ENCODE measurements around the gene ATP1B3.
"Not testable (repeated sequence)": the region's sequence is repeated elsewhere in the genome, so short reads cannot be mapped to it uniquely, and the experiment has no call there.

The ATP1B3 gene

GRCh38 chr3:141898908-141899307, 22.5 kb downstream of the ATP1B3 start:
- in situ Hi-C loops (cut with MboI; ENCODE audit: low pct_unique_long_range_greater_than_20kb, low sequenced_read_pairs, unreplicated experiment): no loop called here
- DNase-seq (ENCODE audit: low spot score): no peak
- TF ChIP-seq, protein P1, sequence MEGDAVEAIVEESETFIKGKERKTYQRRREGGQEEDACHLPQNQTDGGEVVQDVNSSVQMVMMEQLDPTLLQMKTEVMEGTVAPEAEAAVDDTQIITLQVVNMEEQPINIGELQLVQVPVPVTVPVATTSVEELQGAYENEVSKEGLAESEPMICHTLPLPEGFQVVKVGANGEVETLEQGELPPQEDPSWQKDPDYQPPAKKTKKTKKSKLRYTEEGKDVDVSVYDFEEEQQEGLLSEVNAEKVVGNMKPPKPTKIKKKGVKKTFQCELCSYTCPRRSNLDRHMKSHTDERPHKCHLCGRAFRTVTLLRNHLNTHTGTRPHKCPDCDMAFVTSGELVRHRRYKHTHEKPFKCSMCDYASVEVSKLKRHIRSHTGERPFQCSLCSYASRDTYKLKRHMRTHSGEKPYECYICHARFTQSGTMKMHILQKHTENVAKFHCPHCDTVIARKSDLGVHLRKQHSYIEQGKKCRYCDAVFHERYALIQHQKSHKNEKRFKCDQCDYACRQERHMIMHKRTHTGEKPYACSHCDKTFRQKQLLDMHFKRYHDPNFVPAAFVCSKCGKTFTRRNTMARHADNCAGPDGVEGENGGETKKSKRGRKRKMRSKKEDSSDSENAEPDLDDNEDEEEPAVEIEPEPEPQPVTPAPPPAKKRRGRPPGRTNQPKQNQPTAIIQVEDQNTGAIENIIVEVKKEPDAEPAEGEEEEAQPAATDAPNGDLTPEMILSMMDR (IDR thresholded peaks at IDR 0.05; ENCODE audit: extremely low read depth, insufficient read depth, missing control alignments): no peak

GRCh38 chr3:141900343-141900742, 23.9 kb downstream of the ATP1B3 start:
- TF ChIP-seq, protein P1 (IDR thresholded peaks at IDR 0.05; ENCODE audit: extremely low read depth, insufficient read depth, missing control alignments): no peak
- DNase-seq (ENCODE audit: low spot score): no peak
- in situ Hi-C loops (cut with MboI; ENCODE audit: low pct_unique_long_range_greater_than_20kb, low sequenced_read_pairs, unreplicated experiment): no loop called here

DNA sequence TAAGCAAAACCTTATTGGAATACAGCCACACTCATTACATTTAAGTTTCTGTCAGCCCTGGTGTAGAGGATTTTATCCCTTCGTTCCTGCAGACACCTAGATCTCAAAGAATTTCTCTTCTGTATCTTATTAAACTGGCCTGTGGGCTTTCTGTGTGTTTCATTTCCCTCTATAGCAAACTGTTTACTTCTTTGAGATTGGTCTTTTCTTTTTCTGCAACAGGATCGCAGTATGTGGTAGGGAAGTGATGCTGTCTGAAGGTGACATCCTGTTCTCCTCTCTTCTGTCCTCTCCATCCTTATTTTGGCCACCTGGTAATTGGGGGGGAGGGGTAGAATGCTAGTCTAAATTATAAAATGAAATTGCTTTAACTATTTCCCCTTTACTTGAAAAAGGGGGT, 25.5 kb downstream of the ATP1B3 start:
- TF ChIP-seq, protein P1 (IDR thresholded peaks at IDR 0.05; ENCODE audit: extremely low read depth, insufficient read depth, missing control alignments): no peak
- in situ Hi-C loops (cut with MboI; ENCODE audit: low pct_unique_long_range_greater_than_20kb, low sequenced_read_pairs, unreplicated experiment): no loop called here
- no peak for DNase-seq (ENCODE audit: low spot score)

DNA sequence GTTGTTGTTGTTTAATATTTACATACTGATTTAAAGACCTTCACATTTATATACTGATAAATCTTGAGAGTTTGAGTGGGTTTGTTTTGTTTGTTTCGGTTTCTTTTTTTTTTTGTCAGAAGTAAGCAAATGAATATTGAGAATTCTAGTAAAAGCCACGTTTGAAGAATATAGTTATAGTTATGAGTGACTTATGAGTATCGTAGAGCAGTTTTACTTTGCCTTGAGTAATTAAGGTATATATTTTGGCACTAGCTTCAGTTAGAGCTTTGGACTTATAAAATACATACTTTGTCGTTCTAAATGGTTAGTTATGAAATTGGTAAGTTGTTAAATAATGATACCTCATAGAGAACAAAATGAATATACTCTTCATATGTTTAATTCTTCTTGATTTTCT, 27.8 kb downstream of the ATP1B3 start:
- in situ Hi-C loops (cut with MboI; ENCODE audit: low pct_unique_long_range_greater_than_20kb, low sequenced_read_pairs, unreplicated experiment): no loop called here
- DNase-seq (ENCODE audit: low spot score): no peak
- TF ChIP-seq, protein P1 (IDR thresholded peaks at IDR 0.05; ENCODE audit: extremely low read depth, insufficient read depth, missing control alignments): no peak

DNA sequence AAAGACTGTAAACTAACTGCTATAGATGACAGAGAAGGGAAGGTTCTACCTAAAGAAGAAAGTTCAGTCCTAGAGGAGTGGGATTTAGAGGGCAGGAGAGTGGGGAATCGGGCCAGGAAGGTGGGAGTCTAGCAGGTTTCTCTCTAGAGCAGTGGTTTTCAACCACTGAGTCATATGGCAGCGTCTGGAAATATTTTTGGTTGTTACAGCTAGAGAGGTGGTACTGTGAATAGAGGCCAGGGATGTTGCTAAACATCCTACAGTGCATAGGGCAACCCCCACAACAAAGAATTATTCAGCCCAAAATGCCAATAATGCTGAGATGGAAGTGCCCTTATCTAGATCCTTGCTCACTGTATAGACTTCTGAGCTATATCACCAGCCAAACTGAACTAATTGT, 28.7 kb downstream of the ATP1B3 start:
- in situ Hi-C loops (cut with MboI; ENCODE audit: low pct_unique_long_range_greater_than_20kb, low sequenced_read_pairs, unreplicated experiment): no loop called here
- TF ChIP-seq, protein P1 (IDR thresholded peaks at IDR 0.05; ENCODE audit: extremely low read depth, insufficient read depth, missing control alignments): no peak
- DNase-seq (ENCODE audit: low spot score): no peak

- in situ Hi-C loops (cut with MboI; ENCODE audit: low pct_unique_long_range_greater_than_20kb, low sequenced_read_pairs, unreplicated experiment): no loop called here
- TF ChIP-seq, protein P1 (IDR thresholded peaks at IDR 0.05; ENCODE audit: extremely low read depth, insufficient read depth, missing control alignments): no peak
- DNase-seq (ENCODE audit: low spot score): no peak
These were observed 33.0 kb downstream of the ATP1B3 start for GRCh38 chr3:141909408-141909807.

GRCh38 chr3:141909986-141910385, 33.5 kb downstream of the ATP1B3 start:
- in situ Hi-C loops (cut with MboI; ENCODE audit: low pct_unique_long_range_greater_than_20kb, low sequenced_read_pairs, unreplicated experiment): not testable (repeated sequence)

More at GRCh38 chr3:141909986-141910385, 33.5 kb downstream of the ATP1B3 start:
- not testable (repeated sequence) for DNase-seq (ENCODE audit: low spot score)

Data from GM13977 (cell line).